Right lobe of liver (tissue), 6 donors: ENCODE results near the gene SPIRE1. TPM values are rescaled to one million over a fixed set of nuclear protein-coding genes. Genes with fewer than 3 reads are reported as not detected.
A peak's percentile ranks its signal among the peaks of the same experiment; 100 is the strongest.

Experiments used
- ATAC-seq, 4 donors: fragments of 200-7000 bp; cut with Tn5 transposase; one replicate each; pipeline ENCODE4 v1.9.1; 2020; ENCODE audit warnings: mild to moderate bottlenecking in 4 of 4, moderate library complexity in 4 of 4
- DNase-seq, 3 donors: peaks; one replicate each; pipeline ENCODE4 v3.0.0-alpha.2; 2020
- H3K27ac ChIP-seq, 3 donors: fragments of 200-600 bp; one replicate each; pipeline ENCODE4 v1.8.0; 2022
- H3K27me3 ChIP-seq, 2 donors: fragments of 200-600 bp; one replicate each; pipeline ENCODE4 v1.8.0; 2022
- H3K36me3 ChIP-seq, 4 donors: fragments of 200-600 bp; sonication (generic) in 1 of 4; one replicate each; pipeline versions ENCODE4 v1.5.1 to v1.8.0; 2017 to 2022; ENCODE audit warnings: control low read depth in 1 of 4
- H3K4me1 ChIP-seq, 4 donors: fragments of 200-600 bp; sonication (generic) in 1 of 4; one replicate each; pipeline versions ENCODE4 v1.5.1 to v1.8.0; 2017 to 2022; ENCODE audit warnings: control low read depth in 1 of 4
- H3K4me3 ChIP-seq, 3 donors: fragments of 200-600 bp; one replicate each; pipeline ENCODE4 v1.8.0; 2022
- H3K9me3 ChIP-seq, 4 donors: fragments of 200-600 bp; sonication (generic) in 1 of 4; one replicate each; pipeline versions ENCODE4 v1.5.1 to v1.8.0; 2017 to 2022; ENCODE audit warnings: control low read depth in 1 of 4
- CTCF ChIP-seq, 4 donors: fragments of 200-600 bp in 3 of 4; fragments of 450-650 bp in 1 of 4; IDR thresholded peaks; one replicate each; pipeline versions ENCODE4 v1.5.1 to v1.8.0; 2016 to 2022; ENCODE audit warnings: antibody characterized with exemption in 4 of 4, mild to moderate bottlenecking in 2 of 4
- POLR2A ChIP-seq: fragments of 450-650 bp; IDR thresholded peaks from one replicate; pipeline ENCODE4 v1.6.1; 2017; ENCODE audit warnings: antibody characterized with exemption, mild to moderate bottlenecking
- WGBS: methylation state at CpG from one replicate; pipeline ENCODE4 v1.1.6; 2018; ENCODE audit warnings: low coverage, low lambda C conversion rate; ENCODE audit not compliant: insufficient coverage; ENCODE audit errors: missing lambda C conversion rate; 5-methylcytosine and 5-hydroxymethylcytosine counted together
- intact Hi-C, 2 donors: fragments of 100-400 bp; cut with DNase I; formaldehyde crosslinking; loops; one replicate each; pipeline versions ENCODE4 v1.11.2 to v1.14.1; 2022
- total RNA-seq, 6 experiments: library from RNA; depleted of rRNA in 2 of 6; stranded (reverse); fragments of >200 nt in 2 of 6; fragmentation: NEBNext Ultra II Directional in 3 of 6; extraction: Animal tissue kit (Norgen Biotek cat#: 25700) in 3 of 6; gene quantifications; one replicate each; pipeline versions ENCODE4 v1.1.0 to v1.2.4, GENCODE V29; 2016 to 2023
- donor health status: DM: no; HTN: yes; CAD: no.
- donor health status: DM: no; HTN: no; CAD: no.
- donor health status: DM: no; HTN: no; CAD: no.
- donor health status: DM: no; HTN: yes; CAD: no.
- donor health status: DM: no; HTN: yes; CAD: no.

SPIRE1 gene
- total RNA-seq, 6 experiments from 2014 or later, result 2.2 to 19.1 (median 7.9) TPM

DNA sequence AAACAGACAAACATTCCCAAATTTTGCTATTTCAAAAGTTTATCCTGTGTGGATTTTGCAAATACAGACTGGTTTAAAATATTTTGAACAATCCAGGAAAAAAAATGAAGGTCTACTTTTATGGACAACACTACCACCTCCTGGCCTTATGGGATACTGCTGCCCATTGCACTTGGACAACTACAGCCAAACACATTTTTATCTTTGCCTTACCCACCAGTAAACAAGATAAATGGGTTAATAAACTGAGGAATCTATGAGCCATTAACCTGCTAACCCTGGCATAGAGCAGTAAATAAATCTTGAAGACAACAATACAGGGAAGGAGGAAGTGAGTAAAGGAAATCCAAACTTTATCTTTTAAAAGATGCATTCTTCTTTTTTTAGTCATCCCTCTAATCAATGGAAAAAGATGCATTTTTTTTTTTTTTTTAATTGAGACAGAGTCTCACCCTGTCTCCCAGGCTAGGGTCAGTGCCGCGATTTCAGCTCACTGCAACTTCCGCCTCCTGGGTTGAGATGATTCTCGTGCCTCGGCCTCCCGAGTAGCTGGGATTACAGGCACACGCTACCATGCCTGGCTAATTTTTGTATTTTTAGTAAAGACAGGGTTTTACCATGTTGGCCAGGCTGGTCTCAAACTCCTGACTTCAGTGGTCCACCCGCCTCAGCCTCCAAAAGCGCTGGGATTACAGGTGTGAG is 2.1 kb upstream of the SPIRE1 start:
- H3K27me3 ChIP-seq, result peaks cover 0 to 11% of the 10 kb centered on the region in 2 donors
- peak; percentile 86 to 94 (median 86) for TF ChIP-seq CTCF (IDR thresholded peaks at IDR 0.05)
- no peak for TF ChIP-seq POLR2A
- no peaks in the 10 kb centered on the region for H3K36me3 ChIP-seq
- H3K4me3 ChIP-seq, result no peak overlapping the region
- DNase-seq (no peak), ATAC-seq (peak; percentile 55 to 72 (median 65))
- no peaks in the 10 kb centered on the region for H3K9me3 ChIP-seq
- WGBS, result 70% methylated on average over 9 of the region's 9 CpGs
- intact Hi-C loops, result loop anchor here in 1 of 2 donors (10.0 kb wide), 1 partner anchor 265 kb away; no protein-coding TSS in a partner anchor
- H3K4me1 ChIP-seq, result peaks cover 0 to 5% (median 0%) of the 10 kb centered on the region in 4 donors
- no peak overlapping the region for H3K27ac ChIP-seq

DNA sequence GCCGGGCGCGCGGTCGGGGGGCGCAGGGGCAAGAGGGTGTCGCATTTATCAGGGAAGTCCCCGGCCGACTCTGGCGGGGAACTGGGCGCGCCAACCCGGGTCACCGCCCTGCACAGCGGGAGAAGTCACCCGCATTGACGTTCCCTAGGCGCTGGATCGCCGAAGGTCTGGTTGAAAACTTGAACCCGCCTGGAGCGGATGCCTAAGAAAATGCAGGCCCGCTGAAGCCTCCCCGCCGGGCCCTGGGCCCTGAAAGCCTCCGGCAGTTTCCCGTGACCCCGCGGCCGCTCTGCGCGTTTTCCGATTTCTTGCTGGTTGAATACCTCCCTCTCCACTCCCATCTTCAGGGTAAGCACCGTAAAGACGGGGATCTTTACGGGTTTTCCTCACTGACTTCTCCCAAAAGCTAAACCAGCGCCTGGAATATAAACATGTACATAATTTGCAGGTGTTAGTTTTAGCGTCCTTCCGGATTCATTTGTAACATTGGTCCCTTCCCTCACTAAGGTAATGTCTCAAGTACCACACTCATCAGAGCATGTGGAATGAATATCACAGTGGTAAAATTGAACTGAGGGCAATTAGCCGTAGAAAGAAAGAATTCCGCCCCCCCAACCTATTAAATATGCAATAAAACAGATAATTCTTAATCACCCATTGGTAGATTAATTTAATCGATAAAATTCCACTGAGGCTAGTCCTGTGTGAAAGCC is 675 bp upstream of the SPIRE1 start:
- DNase-seq, result peak in 2 of 3 donors; percentile 54 to 62
- ATAC-seq, result peak; percentile 10 to 43 (median 34)
- peak overlapping the region; percentile 59 to 83 (median 60) for H3K27ac ChIP-seq
- 42% methylated on average over 12 of the region's 42 CpGs for WGBS
- H3K4me1 ChIP-seq, result peaks cover 0 to 5% (median 0%) of the 10 kb centered on the region in 4 donors
- H3K36me3 ChIP-seq, result no peaks in the 10 kb centered on the region
- TF ChIP-seq CTCF (IDR thresholded peaks at IDR 0.05), result no peak
- TF ChIP-seq POLR2A, result no peak
- intact Hi-C loops, result no loop called here
- no peaks in the 10 kb centered on the region for H3K9me3 ChIP-seq
- H3K27me3 ChIP-seq, result peaks cover 0 to 11% of the 10 kb centered on the region in 2 donors
- H3K4me3 ChIP-seq, result peak overlapping the region; percentile 56 to 74 (median 60)

GRCh38 chr18:12656938-12657683 is 796 bp downstream of the SPIRE1 start:
- DNase-seq, result peak; percentile 59 to 61 (median 59)
- Histone ChIP-seq H3K36me3 (no peaks in the 10 kb centered on the region), H3K4me1 (peaks cover 0 to 5% (median 0%) of the 10 kb centered on the region in 4 donors), H3K4me3 (peak overlapping the region; percentile 56 to 74 (median 60)), H3K9me3 (no peaks in the 10 kb centered on the region), H3K27me3 (peaks cover 0 to 11% of the 10 kb centered on the region in 2 donors), H3K27ac (peak overlapping the region; percentile 67 to 91 (median 83))
- no peak for TF ChIP-seq POLR2A
- TF ChIP-seq CTCF (IDR thresholded peaks at IDR 0.05), result no peak
- peak; percentile 45 to 63 (median 50) for ATAC-seq
- intact Hi-C loops, result no loop called here
- WGBS, result 13% methylated on average over 10 of the region's 89 CpGs

DNA sequence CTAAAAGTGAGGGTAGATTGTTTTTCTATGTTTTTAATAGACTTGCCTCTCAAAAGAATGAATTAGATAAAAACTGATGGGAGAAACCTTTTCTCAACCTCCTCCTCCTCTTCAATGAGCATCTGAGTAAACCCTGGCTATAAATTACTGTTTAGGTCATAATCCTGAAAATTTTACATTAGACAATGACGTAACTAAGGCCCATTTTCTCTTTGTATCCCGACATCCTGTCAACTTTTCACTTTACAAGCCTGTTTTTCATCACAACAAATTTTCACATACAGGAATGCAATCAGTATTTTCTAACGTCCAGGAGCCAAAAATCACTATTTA is 1.3 kb downstream of the SPIRE1 start:
- intact Hi-C loops, result no loop called here
- peak overlapping the region; percentile 56 to 74 (median 60) for H3K4me3 ChIP-seq
- DNase-seq, result no peak

More for the DNA sequence above, 1.3 kb downstream of the SPIRE1 start:
- Histone ChIP-seq H3K9me3 (no peaks in the 10 kb centered on the region), H3K27me3 (peaks cover 0 to 11% of the 10 kb centered on the region in 2 donors), H3K4me1 (peaks cover 0 to 5% (median 0%) of the 10 kb centered on the region in 4 donors), H3K27ac (peak overlapping the region; percentile 67 to 91 (median 83)), H3K36me3 (no peaks in the 10 kb centered on the region)
- no peak for ATAC-seq
- WGBS, result 37% methylated on average over 3 of the region's 3 CpGs
- TF ChIP-seq CTCF (IDR thresholded peaks at IDR 0.05) (no peak), POLR2A (no peak)
